Lower leg skin (tissue), 3 donors: Measurements from ENCODE around the gene UBAC2.

Experiments used
- CTCF ChIP-seq, 3 donors: fragments of 450-650 bp; IDR thresholded peaks; one replicate each; pipeline ENCODE4 v1.5.1; 2016; ENCODE audit warnings: antibody characterized with exemption in 3 of 3, mild to moderate bottlenecking in 3 of 3, moderate library complexity in 2 of 3
- POLR2A ChIP-seq, 2 donors: fragments of 450-650 bp; IDR thresholded peaks; one replicate each; pipeline ENCODE4 v1.6.1; 2016 to 2017; ENCODE audit warnings: antibody characterized with exemption in 2 of 2, mild to moderate bottlenecking in 1 of 2, moderate library complexity in 1 of 2

- TF ChIP-seq CTCF (IDR thresholded peaks at IDR 0.05) (no peak), POLR2A (IDR thresholded peaks at IDR 0.05) (no peak)
Measured at GRCh38 chr13:99258210-99258860, 57.7 kb downstream of the UBAC2 start, which contains the start of gene GPR18.
